K562 (cell line): ENCODE results near the gene PRR30. TPM values are rescaled to one million over a fixed set of nuclear protein-coding genes. Genes with fewer than 3 reads are reported as not detected.

Experiments
- ATAC-seq: fragments of 200-7000 bp; cut with Tn5 transposase; 3 replicates; pipeline ENCODE4 v1.9.1; 2020; ENCODE audit warnings: moderate library complexity
- BruUV-seq: library from RNA; stranded (reverse); fragments of 400-500 nt; replicated peaks from 2 replicates; lab custom pipeline; 2021; lab: Mats Ljungman, UMichigan
- CTCF ChIA-PET: fragments of 300-600 bp; formaldehyde crosslinking; extraction: SDS; loops from one replicate; lab custom pipeline; 2021; ENCODE audit warnings: low intra/inter-chr PET ratio; lab: Yijun Ruan, JAX
- POLR2A ChIA-PET: fragments of 300-600, 350-650 bp; sonication (Branson Sonifier 250); formaldehyde crosslinking; extraction: SDS; loops from one replicate; lab custom pipeline; 2021; ENCODE audit warnings: antibody characterized with exemption, inconsistent platforms; lab: Yijun Ruan, JAX
- DNase-seq, 4 experiments: peaks; one replicate each; pipeline versions ENCODE4 v3.0.0 to v3.0.0-alpha.2; 2011 to 2018; ENCODE audit warnings: low spot score in 3 of 4, mixed read lengths in 3 of 4; ENCODE audit errors: extremely low read depth in 1 of 4
- FAIRE-seq: peaks from 2 replicates; lab custom pipeline; 2011; peaks lifted over from hg19 to GRCh38; lab: Jason Lieb, UNC
- H2AFZ ChIP-seq: 2 replicates; pipeline ENCODE4 v1.6.0; 2011; ENCODE audit warnings: low read depth, low read length, control low read depth, inconsistent platforms
- H3K27ac ChIP-seq: fragments of 200-600 bp; 3 replicates; pipeline ENCODE4 v1.8.0; 2011; ENCODE audit warnings: low read depth, mild to moderate bottlenecking, control low read depth, inconsistent platforms, low read length, moderate library complexity, mixed read lengths; ENCODE audit errors: extremely low read depth
- H3K27me3 ChIP-seq, 2 experiments: fragments of 300-600 bp in 1 of 2; 2 replicates in 1 of 2; 3 replicates in 1 of 2; pipeline versions ENCODE4 v1.6.0 to v1.8.0; 2011; ENCODE audit warnings: inconsistent platforms in 2 of 2, low read length in 2 of 2, mild to moderate bottlenecking in 1 of 2, mixed read lengths in 1 of 2, moderate library complexity in 1 of 2; ENCODE audit not compliant: control insufficient read depth in 2 of 2, insufficient read depth in 2 of 2
- H3K36me3 ChIP-seq: fragments of 300-600 bp; 3 replicates; pipeline ENCODE4 v1.8.0; 2011; ENCODE audit warnings: mild to moderate bottlenecking, low read length, inconsistent platforms; ENCODE audit not compliant: control insufficient read depth, insufficient read depth
- H3K4me1 ChIP-seq, 2 experiments: fragments of 200-600 bp in 1 of 2; replicated peaks in 1 of 2; 2 replicates in 1 of 2; 3 replicates in 1 of 2; pipeline versions ENCODE4 v1.5.1 to v1.8.0; 2011; ENCODE audit warnings: inconsistent platforms in 2 of 2, low read length in 2 of 2, mild to moderate bottlenecking in 1 of 2, mixed read lengths in 1 of 2, moderate library complexity in 1 of 2; ENCODE audit not compliant: control insufficient read depth in 2 of 2, insufficient read depth in 2 of 2
- H3K4me2 ChIP-seq: 2 replicates; pipeline ENCODE4 v1.6.1; 2011; ENCODE audit warnings: low read length, control low read depth, inconsistent platforms, mixed read lengths; ENCODE audit not compliant: insufficient read depth
- H3K4me3 ChIP-seq: fragments of 200-600 bp; sonication (generic), shearing (Covaris generic); 2 replicates; pipeline ENCODE4 v1.5.1; 2016; ENCODE audit warnings: control low read depth, inconsistent platforms
- H3K79me2 ChIP-seq: fragments of 200-600 bp; 3 replicates; pipeline ENCODE4 v1.8.0; 2011; ENCODE audit warnings: low read length, inconsistent platforms; ENCODE audit not compliant: control insufficient read depth, insufficient read depth
- H3K9ac ChIP-seq, 2 experiments: 2 replicates each; pipeline versions ENCODE4 v1.6.0 to v1.6.1; 2011; ENCODE audit warnings: low read depth in 2 of 2, low read length in 2 of 2, control low read depth in 1 of 2, inconsistent platforms in 1 of 2, mild to moderate bottlenecking in 1 of 2, mixed read lengths in 1 of 2; ENCODE audit not compliant: insufficient read depth in 1 of 2
- H3K9me1 ChIP-seq: one replicate; pipeline ENCODE4 v1.6.0; 2011; ENCODE audit warnings: inconsistent platforms, mild to moderate bottlenecking, low read length, moderate library complexity; ENCODE audit not compliant: control insufficient read depth, insufficient read depth
- H3K9me3 ChIP-seq: replicated peaks from 2 replicates; pipeline ENCODE4 v1.5.1; 2011; ENCODE audit warnings: low read depth, low read length, inconsistent platforms; ENCODE audit not compliant: control insufficient read depth, insufficient read depth
- H4K20me1 ChIP-seq: replicated peaks from 2 replicates; pipeline ENCODE4 v1.6.1; 2011; ENCODE audit warnings: low read length, inconsistent platforms, mixed read lengths; ENCODE audit not compliant: control insufficient read depth, insufficient read depth
- ARNT ChIP-seq, 2 experiments: fragments of 450-650 bp; IDR thresholded peaks; 2 replicates each; pipeline ENCODE4 v1.6.1; 2016; ENCODE audit warnings: mild to moderate bottlenecking in 1 of 2
- CXXC5 ChIP-seq: fragments of 250-450 bp; sonication (Bioruptor Pico); IDR thresholded peaks from 2 replicates; pipeline ENCODE4 v1.8.0; 2022; ENCODE audit warnings: inconsistent platforms, mild to moderate bottlenecking, moderate library complexity
- GTF2B ChIP-seq: IDR thresholded peaks from 2 replicates; pipeline ENCODE4 v1.6.1; 2011; ENCODE audit not compliant: insufficient read length; ENCODE audit errors: extremely low read depth
- ILK ChIP-seq: fragments of 450-650 bp; IDR thresholded peaks from 2 replicates; pipeline ENCODE4 v1.6.1; 2016; ENCODE audit warnings: missing genetic modification characterization, low read depth, mild to moderate bottlenecking, missing compliant biosample characterization, moderate library complexity, borderline replicate concordance
- POU5F1 ChIP-seq: fragments of 150-350 bp; IDR thresholded peaks from 2 replicates; pipeline ENCODE4 v1.6.1; 2014; ENCODE audit warnings: borderline replicate concordance, low read length, low read depth, mild to moderate bottlenecking; ENCODE audit not compliant: partially characterized antibody
- STAT6 ChIP-seq: sonication (generic); formaldehyde crosslinking; IDR thresholded peaks from 2 replicates; pipeline ENCODE4 v1.8.1; 2023; ENCODE audit warnings: mild to moderate bottlenecking, missing genetic modification reagents
- TGIF2 ChIP-seq: sonication (generic); formaldehyde crosslinking; IDR thresholded peaks from 2 replicates; pipeline ENCODE4 v1.8.1; 2022; ENCODE audit warnings: mild to moderate bottlenecking, missing genetic modification reagents, moderate library complexity
- ZC3H11A ChIP-seq: IDR thresholded peaks from 2 replicates; pipeline ENCODE4 v1.6.1; 2012; ENCODE audit warnings: low read depth, low read length, improper control_type of control experiment
- ZNF444 ChIP-seq: fragments of 250-450 bp; sonication (Bioruptor Pico); IDR thresholded peaks from 2 replicates; pipeline ENCODE4 v1.4.0; 2020; ENCODE audit warnings: mild to moderate bottlenecking, moderate library complexity
- ZNF717 ChIP-seq: fragments of 250-450 bp; sonication (Bioruptor Pico); IDR thresholded peaks from 2 replicates; pipeline ENCODE4 v1.5.0; 2021
- ZZZ3 ChIP-seq: fragments of 450-650 bp; IDR thresholded peaks from 2 replicates; pipeline ENCODE4 v1.6.1; 2016; ENCODE audit warnings: antibody characterized with exemption, mild to moderate bottlenecking, moderate library complexity
- WGBS: fragments of 100-300 bp; shearing (Covaris generic); methylation state at CpG from one replicate; pipeline ENCODE4 v1.1.6; 2016; ENCODE audit warnings: low coverage, mixed read lengths; ENCODE audit not compliant: insufficient coverage; ENCODE audit errors: missing lambda C conversion rate; 5-methylcytosine and 5-hydroxymethylcytosine counted together
- in situ Hi-C: fragments of 300-500 bp; cut with MboI; formaldehyde crosslinking; loops from 4 replicates; pipeline ENCODE4 v1.15.0; 2018; ENCODE audit warnings: inconsistent platforms, mixed read lengths
- intact Hi-C: fragments of 100-400 bp; cut with micrococcal nuclease; formaldehyde crosslinking; loops from 2 replicates; pipeline ENCODE4 v1.14.2; 2022
- polyA plus RNA-seq, 8 experiments: library from polyadenylated mRNA; depleted of rRNA in 4 of 8; stranded (reverse) in 5 of 8; unstranded in 3 of 8; fragments of >200 nt; fragmentation: Nextera tagmentation in 2 of 8; fragmentation: Illumina TruSeq in 1 of 8; extraction: Ambion mirVana in 2 of 8; extraction: Trizol in 1 of 8; gene quantifications; 2 replicates each; pipeline versions ENCODE4 v1.2.1 to v1.2.3, GENCODE V29; 2011 to 2014; ENCODE audit warnings: inconsistent platforms in 1 of 8, missing spikeins in 1 of 8
- total RNA-seq, 7 experiments: library from RNA; depleted of rRNA in 6 of 7; stranded (reverse); fragments of >200 nt in 6 of 7; fragmentation: Illumina TruSeq in 2 of 7; extraction: Trizol in 2 of 7; gene quantifications; 2 replicates each; pipeline versions ENCODE4 v1.2.1 to v1.2.3, GENCODE V29; 2011 to 2021; ENCODE audit warnings: low replicate concordance in 1 of 7
- TF ChIP-seq, protein P1 (sequence below): sonication (generic); formaldehyde crosslinking; IDR thresholded peaks from 2 replicates; pipeline ENCODE4 v1.8.1; 2023; ENCODE audit warnings: mild to moderate bottlenecking, missing genetic modification reagents
- TF ChIP-seq, protein P2 (sequence below): fragments of 150-350 bp; conservative IDR thresholded peaks from 2 replicates; pipeline ENCODE4 v1.6.1; 2014; ENCODE audit warnings: low read length

The PRR30 gene
- total and polyA plus RNA-seq, 9 of the 15 experiments (the other 6 are each of a cell fraction or from before 2014, with no cell fraction given) = not detected

- peak overlapping the region; percentile 50 for H3K4me2 ChIP-seq
- no peaks in the 10 kb centered on the region for H3K27me3 ChIP-seq
- BruUV-seq = no TSS peak
- CTCF ChIA-PET = no interaction called here
- WGBS = 15% methylated on average over 10 of the region's 10 CpGs
- H3K79me2 ChIP-seq = peaks cover 5% of the 10 kb centered on the region; the same call in 2 of the 3 replicates
- no peak overlapping the region for H3K4me3 ChIP-seq
- POLR2A ChIA-PET = interaction anchor here (0.5 to 3.6 kb wide), 4 partner anchors 11 to 532 kb away, joined by 3 to 11 read pairs (median 3); no protein-coding TSS in a partner anchor
- ATAC-seq = peak; percentile 70
- peak; percentile 57 to 87 (median 71) for DNase-seq
- H2AFZ ChIP-seq = peak overlapping the region; percentile 94
- in situ Hi-C loops = no loop called here
- H3K9me3 ChIP-seq = no peaks in the 10 kb centered on the region
- no peaks in the 10 kb centered on the region; the same call in 2 of the 3 replicates for H3K36me3 ChIP-seq
- H4K20me1 ChIP-seq = no peaks in the 10 kb centered on the region
- no peaks in the 10 kb centered on the region for H3K9me1 ChIP-seq
- peak; percentile 95 for FAIRE-seq
- H3K4me1 ChIP-seq = peaks cover 51 to 58% of the 10 kb centered on the region in 2 experiments
- H3K27ac ChIP-seq = peak overlapping the region; percentile 69
- intact Hi-C loops = no loop called here
- H3K9ac ChIP-seq = peak overlapping the region; percentile 35 to 77
- peak; percentile 61; the same call in 1 of the 2 replicates for TF ChIP-seq ZNF444 (CRISPR knock-in tag)
- no peak for TF ChIP-seq ZZZ3
- TF ChIP-seq, protein P1, sequence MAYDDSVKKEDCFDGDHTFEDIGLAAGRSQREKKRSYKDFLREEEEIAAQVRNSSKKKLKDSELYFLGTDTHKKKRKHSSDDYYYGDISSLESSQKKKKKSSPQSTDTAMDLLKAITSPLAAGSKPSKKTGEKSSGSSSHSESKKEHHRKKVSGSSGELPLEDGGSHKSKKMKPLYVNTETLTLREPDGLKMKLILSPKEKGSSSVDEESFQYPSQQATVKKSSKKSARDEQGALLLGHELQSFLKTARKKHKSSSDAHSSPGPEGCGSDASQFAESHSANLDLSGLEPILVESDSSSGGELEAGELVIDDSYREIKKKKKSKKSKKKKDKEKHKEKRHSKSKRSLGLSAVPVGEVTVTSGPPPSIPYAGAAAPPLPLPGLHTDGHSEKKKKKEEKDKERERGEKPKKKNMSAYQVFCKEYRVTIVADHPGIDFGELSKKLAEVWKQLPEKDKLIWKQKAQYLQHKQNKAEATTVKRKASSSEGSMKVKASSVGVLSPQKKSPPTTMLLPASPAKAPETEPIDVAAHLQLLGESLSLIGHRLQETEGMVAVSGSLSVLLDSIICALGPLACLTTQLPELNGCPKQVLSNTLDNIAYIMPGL = no peak
- TF ChIP-seq ZC3H11A = no peak
- TF ChIP-seq CXXC5 (CRISPR knock-in tag) = peak; percentile 78
- TF ChIP-seq ZNF717 (CRISPR knock-in tag) = no peak
- TF ChIP-seq POU5F1 = no peak
- TF ChIP-seq, protein P2, sequence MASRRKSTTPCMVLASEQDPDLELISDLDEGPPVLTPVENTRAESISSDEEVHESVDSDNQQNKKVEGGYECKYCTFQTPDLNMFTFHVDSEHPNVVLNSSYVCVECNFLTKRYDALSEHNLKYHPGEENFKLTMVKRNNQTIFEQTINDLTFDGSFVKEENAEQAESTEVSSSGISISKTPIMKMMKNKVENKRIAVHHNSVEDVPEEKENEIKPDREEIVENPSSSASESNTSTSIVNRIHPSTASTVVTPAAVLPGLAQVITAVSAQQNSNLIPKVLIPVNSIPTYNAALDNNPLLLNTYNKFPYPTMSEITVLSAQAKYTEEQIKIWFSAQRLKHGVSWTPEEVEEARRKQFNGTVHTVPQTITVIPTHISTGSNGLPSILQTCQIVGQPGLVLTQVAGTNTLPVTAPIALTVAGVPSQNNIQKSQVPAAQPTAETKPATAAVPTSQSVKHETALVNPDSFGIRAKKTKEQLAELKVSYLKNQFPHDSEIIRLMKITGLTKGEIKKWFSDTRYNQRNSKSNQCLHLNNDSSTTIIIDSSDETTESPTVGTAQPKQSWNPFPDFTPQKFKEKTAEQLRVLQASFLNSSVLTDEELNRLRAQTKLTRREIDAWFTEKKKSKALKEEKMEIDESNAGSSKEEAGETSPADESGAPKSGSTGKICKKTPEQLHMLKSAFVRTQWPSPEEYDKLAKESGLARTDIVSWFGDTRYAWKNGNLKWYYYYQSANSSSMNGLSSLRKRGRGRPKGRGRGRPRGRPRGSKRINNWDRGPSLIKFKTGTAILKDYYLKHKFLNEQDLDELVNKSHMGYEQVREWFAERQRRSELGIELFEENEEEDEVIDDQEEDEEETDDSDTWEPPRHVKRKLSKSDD = no peak
- no peak for TF ChIP-seq GTF2B
- TF ChIP-seq STAT6 (CRISPR knock-in tag) = 0 out of 2 replicates have a peak, but pooled peaks have one; percentile 48
- TF ChIP-seq ILK (tag) = no peak
- TF ChIP-seq ARNT (IDR thresholded peaks at IDR 0.05) = no peak; a peak in 1 of 4 replicates
- TF ChIP-seq TGIF2 = no peak
These were observed 46.3 kb downstream of the PRR30 start for GRCh38 chr2:27092696-27093429.
